ENCODE data around the gene SIRT5.

The SIRT5 gene

GRCh38 chr6:13527671-13528056 is 46.7 kb upstream of the SIRT5 start:
- no peak for TF ChIP-seq TAF1 (IDR thresholded peaks at IDR 0.05; ENCODE audit: borderline replicate concordance, insufficient read depth, low read length)

- TF ChIP-seq REST (IDR thresholded peaks at IDR 0.05; ENCODE audit: insufficient read depth in 1 of 2, low read depth in 2 of 2, low read length in 2 of 2) (no peak), FOXP2 (optimal IDR thresholded peaks at IDR 0.05; ENCODE audit: borderline replicate concordance, extremely low read depth, extremely low read length, insufficient read depth) (no peak), POLR2AphosphoS5 (IDR thresholded peaks at IDR 0.05; ENCODE audit: low read depth, low read length) (no peak), SIN3A (IDR thresholded peaks at IDR 0.05; ENCODE audit: borderline replicate concordance, insufficient read depth, low read length) (no peak), TAF1 (IDR thresholded peaks at IDR 0.05; ENCODE audit: borderline replicate concordance, insufficient read depth, low read length) (no peak)
These were observed 46.2 kb upstream of the SIRT5 start for GRCh38 chr6:13528232-13528631.

- no peak for TF ChIP-seq POLR2AphosphoS5 (IDR thresholded peaks at IDR 0.05; ENCODE audit: low read depth, low read length)
- TF ChIP-seq TAF1 (IDR thresholded peaks at IDR 0.05; ENCODE audit: borderline replicate concordance, insufficient read depth, low read length), result no peak
- TF ChIP-seq SIN3A (IDR thresholded peaks at IDR 0.05; ENCODE audit: borderline replicate concordance, insufficient read depth, low read length), result no peak
- TF ChIP-seq REST (IDR thresholded peaks at IDR 0.05; ENCODE audit: insufficient read depth in 1 of 2, low read depth in 2 of 2, low read length in 2 of 2), result no peak
- TF ChIP-seq FOXP2 (optimal IDR thresholded peaks at IDR 0.05; ENCODE audit: borderline replicate concordance, extremely low read depth, extremely low read length, insufficient read depth), result no peak
These were observed 45.5 kb upstream of the SIRT5 start for GRCh38 chr6:13528777-13529343.

GRCh38 chr6:13531956-13532355 is 42.4 kb upstream of the SIRT5 start:
- TF ChIP-seq REST (IDR thresholded peaks at IDR 0.05; ENCODE audit: insufficient read depth in 1 of 2, low read depth in 2 of 2, low read length in 2 of 2) (no peak), SIN3A (IDR thresholded peaks at IDR 0.05; ENCODE audit: borderline replicate concordance, insufficient read depth, low read length) (no peak), TAF1 (IDR thresholded peaks at IDR 0.05; ENCODE audit: borderline replicate concordance, insufficient read depth, low read length) (no peak), POLR2AphosphoS5 (IDR thresholded peaks at IDR 0.05; ENCODE audit: low read depth, low read length) (no peak), FOXP2 (optimal IDR thresholded peaks at IDR 0.05; ENCODE audit: borderline replicate concordance, extremely low read depth, extremely low read length, insufficient read depth) (no peak)

GRCh38 chr6:13534536-13534935 is 39.9 kb upstream of the SIRT5 start:
- no peak for TF ChIP-seq REST (IDR thresholded peaks at IDR 0.05; ENCODE audit: insufficient read depth in 1 of 2, low read depth in 2 of 2, low read length in 2 of 2)
- TF ChIP-seq POLR2AphosphoS5 (IDR thresholded peaks at IDR 0.05; ENCODE audit: low read depth, low read length), result no peak
- no peak for TF ChIP-seq FOXP2 (optimal IDR thresholded peaks at IDR 0.05; ENCODE audit: borderline replicate concordance, extremely low read depth, extremely low read length, insufficient read depth)
- no peak for TF ChIP-seq SIN3A (IDR thresholded peaks at IDR 0.05; ENCODE audit: borderline replicate concordance, insufficient read depth, low read length)
- TF ChIP-seq TAF1 (IDR thresholded peaks at IDR 0.05; ENCODE audit: borderline replicate concordance, insufficient read depth, low read length), result no peak
